GM12874 (cell line): ENCODE data around the gene COL5A1.

Source experiments
- TF ChIP-seq, protein P1 (sequence below): IDR thresholded peaks from 2 replicates; pipeline ENCODE4 v1.5.1; 2011; ENCODE audit warnings: low read depth, mild to moderate bottlenecking, control low read depth, low read length, moderate library complexity; ENCODE audit not compliant: insufficient read depth

Gene COL5A1

GRCh38 chr9:134847752-134848432, 206.3 kb downstream of the COL5A1 start:
- TF ChIP-seq, protein P1, sequence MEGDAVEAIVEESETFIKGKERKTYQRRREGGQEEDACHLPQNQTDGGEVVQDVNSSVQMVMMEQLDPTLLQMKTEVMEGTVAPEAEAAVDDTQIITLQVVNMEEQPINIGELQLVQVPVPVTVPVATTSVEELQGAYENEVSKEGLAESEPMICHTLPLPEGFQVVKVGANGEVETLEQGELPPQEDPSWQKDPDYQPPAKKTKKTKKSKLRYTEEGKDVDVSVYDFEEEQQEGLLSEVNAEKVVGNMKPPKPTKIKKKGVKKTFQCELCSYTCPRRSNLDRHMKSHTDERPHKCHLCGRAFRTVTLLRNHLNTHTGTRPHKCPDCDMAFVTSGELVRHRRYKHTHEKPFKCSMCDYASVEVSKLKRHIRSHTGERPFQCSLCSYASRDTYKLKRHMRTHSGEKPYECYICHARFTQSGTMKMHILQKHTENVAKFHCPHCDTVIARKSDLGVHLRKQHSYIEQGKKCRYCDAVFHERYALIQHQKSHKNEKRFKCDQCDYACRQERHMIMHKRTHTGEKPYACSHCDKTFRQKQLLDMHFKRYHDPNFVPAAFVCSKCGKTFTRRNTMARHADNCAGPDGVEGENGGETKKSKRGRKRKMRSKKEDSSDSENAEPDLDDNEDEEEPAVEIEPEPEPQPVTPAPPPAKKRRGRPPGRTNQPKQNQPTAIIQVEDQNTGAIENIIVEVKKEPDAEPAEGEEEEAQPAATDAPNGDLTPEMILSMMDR, result no peak

GRCh38 chr9:134848504-134848903, 206.9 kb downstream of the COL5A1 start:
- TF ChIP-seq, protein P1, result no peak

GRCh38 chr9:134850611-134851010, 209.0 kb downstream of the COL5A1 start:
- TF ChIP-seq, protein P1, result no peak

DNA sequence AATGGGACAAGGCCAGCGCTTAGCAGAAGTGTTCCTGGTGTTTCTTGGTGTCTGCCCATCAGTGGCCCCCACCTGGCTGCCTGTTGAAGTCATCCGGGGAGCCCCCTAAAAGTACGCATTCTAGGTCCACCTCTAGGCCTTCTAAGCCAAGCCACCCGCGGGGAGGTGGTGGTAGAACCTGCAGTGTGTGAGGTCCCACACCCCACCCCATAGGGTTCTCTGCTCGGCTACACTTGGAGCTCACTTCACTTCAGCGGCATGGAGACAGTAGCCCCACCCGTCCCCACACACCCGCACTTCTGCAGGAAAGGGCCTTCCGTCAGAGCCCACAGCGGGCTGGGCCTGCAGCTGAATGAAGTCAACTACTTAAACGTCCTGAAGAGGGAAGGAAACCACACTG, 209.4 kb downstream of the COL5A1 start:
- TF ChIP-seq, protein P1, result no peak

- TF ChIP-seq, protein P1, result no peak
Observed at GRCh38 chr9:134852906-134853654, 211.5 kb downstream of the COL5A1 start.

GRCh38 chr9:134853893-134854292, 212.3 kb downstream of the COL5A1 start:
- TF ChIP-seq, protein P1, result no peak

- TF ChIP-seq, protein P1, result no peak
Observed at GRCh38 chr9:134854541-134854981, 213.0 kb downstream of the COL5A1 start.
